ENCODE measurements around the gene HOXC10. TPM values are rescaled to one million over a fixed set of nuclear protein-coding genes. Genes with fewer than 3 reads are reported as not detected.

The HOXC10 gene
- total RNA-seq, 4 donors from 2014 or later: not detected

- in situ Hi-C loops (cut with MboI; ENCODE audit: low pct_ligation_motif_present in 1 of 4, low pct_unique_long_range_greater_than_20kb in 1 of 4, low sequenced_read_pairs in 3 of 4): no loop called here
- H3K27ac ChIP-seq: no peak overlapping the region
- H3K27me3 ChIP-seq: peaks cover 100% of the 10 kb centered on the region
These were observed 51.8 kb downstream of the HOXC10 start for GRCh38 chr12:54036620-54037359.

GRCh38 chr12:54037360-54038283 lies 52.7 kb downstream of the HOXC10 start:
- DNase-seq: no peak
- WGBS, 2 donors (ENCODE audit: low coverage in 1 of 2): 50 to 56% methylated on average over 9 to 14 of the region's 14 CpGs
- intact Hi-C loops (cut with DNase I; ENCODE audit: low total_unique reads) (no loop called here), in situ Hi-C loops (cut with MboI; ENCODE audit: low pct_ligation_motif_present in 1 of 4, low pct_unique_long_range_greater_than_20kb in 1 of 4, low sequenced_read_pairs in 3 of 4) (no loop called here)
- TF ChIP-seq EP300 (IDR thresholded peaks at IDR 0.05; ENCODE audit: low read depth): no peak
- TF ChIP-seq POLR2A (IDR thresholded peaks at IDR 0.05): no peak
- TF ChIP-seq, protein P1, sequence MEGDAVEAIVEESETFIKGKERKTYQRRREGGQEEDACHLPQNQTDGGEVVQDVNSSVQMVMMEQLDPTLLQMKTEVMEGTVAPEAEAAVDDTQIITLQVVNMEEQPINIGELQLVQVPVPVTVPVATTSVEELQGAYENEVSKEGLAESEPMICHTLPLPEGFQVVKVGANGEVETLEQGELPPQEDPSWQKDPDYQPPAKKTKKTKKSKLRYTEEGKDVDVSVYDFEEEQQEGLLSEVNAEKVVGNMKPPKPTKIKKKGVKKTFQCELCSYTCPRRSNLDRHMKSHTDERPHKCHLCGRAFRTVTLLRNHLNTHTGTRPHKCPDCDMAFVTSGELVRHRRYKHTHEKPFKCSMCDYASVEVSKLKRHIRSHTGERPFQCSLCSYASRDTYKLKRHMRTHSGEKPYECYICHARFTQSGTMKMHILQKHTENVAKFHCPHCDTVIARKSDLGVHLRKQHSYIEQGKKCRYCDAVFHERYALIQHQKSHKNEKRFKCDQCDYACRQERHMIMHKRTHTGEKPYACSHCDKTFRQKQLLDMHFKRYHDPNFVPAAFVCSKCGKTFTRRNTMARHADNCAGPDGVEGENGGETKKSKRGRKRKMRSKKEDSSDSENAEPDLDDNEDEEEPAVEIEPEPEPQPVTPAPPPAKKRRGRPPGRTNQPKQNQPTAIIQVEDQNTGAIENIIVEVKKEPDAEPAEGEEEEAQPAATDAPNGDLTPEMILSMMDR (IDR thresholded peaks at IDR 0.05): no peak
- TF ChIP-seq POLR2AphosphoS5 (IDR thresholded peaks at IDR 0.05): no peak
- peaks cover 100% of the 10 kb centered on the region for H3K27me3 ChIP-seq
- no peak overlapping the region for H3K4me3 ChIP-seq
- peaks cover 0 to 18% (median 14%) of the 10 kb centered on the region in 4 donors for H3K4me1 ChIP-seq
- H3K27ac ChIP-seq: no peak overlapping the region
- no peaks in the 10 kb centered on the region for H3K36me3 ChIP-seq
- H3K9me3 ChIP-seq: peaks cover 0 to 2% of the 10 kb centered on the region in 2 donors

More at GRCh38 chr12:54036620-54037359, 51.8 kb downstream of the HOXC10 start:
- H3K9me3 ChIP-seq: peaks cover 0 to 2% of the 10 kb centered on the region in 2 donors
- no peaks in the 10 kb centered on the region for H3K36me3 ChIP-seq
- H3K4me3 ChIP-seq: no peak overlapping the region
- 76% methylated on average over 14 of the region's 14 CpGs; no CpG with 5 or more reads in 1 of the 2 donors for whole genome bisulfite sequencing, 2 donors (ENCODE audit: low coverage in 1 of 2)
- peaks cover 0 to 18% (median 14%) of the 10 kb centered on the region in 4 donors for H3K4me1 ChIP-seq
- intact Hi-C loops (cut with DNase I; ENCODE audit: low total_unique reads): no loop called here
- no peak for TF ChIP-seq EP300 (IDR thresholded peaks at IDR 0.05; ENCODE audit: low read depth)
- TF ChIP-seq, protein P1 (IDR thresholded peaks at IDR 0.05): no peak
- TF ChIP-seq POLR2AphosphoS5 (IDR thresholded peaks at IDR 0.05): no peak
- TF ChIP-seq POLR2A (IDR thresholded peaks at IDR 0.05): no peak
- no peak for DNase-seq

DNA sequence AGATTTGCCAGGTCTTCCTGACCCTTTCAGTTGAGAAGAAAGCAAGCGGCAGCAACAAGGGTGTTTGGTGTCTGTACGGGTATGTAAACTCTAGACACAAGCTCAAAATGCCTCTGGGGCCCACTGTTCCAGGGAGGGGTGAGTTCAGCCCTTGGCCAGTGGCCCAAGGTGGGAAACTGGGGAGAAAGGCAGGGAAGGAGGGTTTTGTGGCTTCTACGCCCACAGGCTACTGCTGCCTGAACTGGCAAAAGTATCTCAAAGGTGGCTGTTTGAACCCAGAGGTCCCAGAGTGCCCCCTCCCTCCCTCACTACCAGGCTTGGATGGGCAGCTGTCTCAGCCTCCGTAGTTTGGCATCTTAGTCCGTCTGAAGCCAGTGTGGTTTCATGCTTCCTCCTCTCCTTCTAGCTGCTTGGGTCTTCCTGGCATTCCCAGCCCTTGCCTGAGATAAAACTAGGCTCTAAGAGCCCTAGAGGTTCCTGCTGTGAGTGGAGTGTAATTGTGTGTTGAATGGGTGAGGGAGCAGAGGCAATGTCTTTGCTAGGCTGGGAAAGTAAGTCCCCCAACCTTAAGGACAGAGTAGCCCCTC lies 53.4 kb downstream of the HOXC10 start:
- intact Hi-C loops (cut with DNase I; ENCODE audit: low total_unique reads) (no loop called here), in situ Hi-C loops (cut with MboI; ENCODE audit: low pct_ligation_motif_present in 1 of 4, low pct_unique_long_range_greater_than_20kb in 1 of 4, low sequenced_read_pairs in 3 of 4) (no loop called here)
- H3K9me3 ChIP-seq: no peaks in the 10 kb centered on the region
- H3K27ac ChIP-seq: no peak overlapping the region
- DNase-seq: no peak
- TF ChIP-seq, protein P1 (IDR thresholded peaks at IDR 0.05): no peak
- TF ChIP-seq POLR2A (IDR thresholded peaks at IDR 0.05) (no peak), POLR2AphosphoS5 (IDR thresholded peaks at IDR 0.05) (no peak), EP300 (IDR thresholded peaks at IDR 0.05; ENCODE audit: low read depth) (no peak)
- peaks cover 0 to 12% (median 10%) of the 10 kb centered on the region in 4 donors for H3K4me1 ChIP-seq
- no peak overlapping the region for H3K4me3 ChIP-seq
- H3K27me3 ChIP-seq: peaks cover 100% of the 10 kb centered on the region
- no peaks in the 10 kb centered on the region for H3K36me3 ChIP-seq
- 65 to 70% methylated on average over 3 to 5 of the region's 5 CpGs for WGBS, 2 donors (ENCODE audit: low coverage in 1 of 2)

Data from transverse colon (tissue), 4 donors.